T follicular helper cell (primary cell): ENCODE data around the gene PEX16.

ENCODE experiments used
- DNase-seq: peaks from one replicate; pipeline ENCODE4 v3.0.0-alpha.2; 2020; ENCODE audit warnings: low read depth

Gene PEX16

DNA sequence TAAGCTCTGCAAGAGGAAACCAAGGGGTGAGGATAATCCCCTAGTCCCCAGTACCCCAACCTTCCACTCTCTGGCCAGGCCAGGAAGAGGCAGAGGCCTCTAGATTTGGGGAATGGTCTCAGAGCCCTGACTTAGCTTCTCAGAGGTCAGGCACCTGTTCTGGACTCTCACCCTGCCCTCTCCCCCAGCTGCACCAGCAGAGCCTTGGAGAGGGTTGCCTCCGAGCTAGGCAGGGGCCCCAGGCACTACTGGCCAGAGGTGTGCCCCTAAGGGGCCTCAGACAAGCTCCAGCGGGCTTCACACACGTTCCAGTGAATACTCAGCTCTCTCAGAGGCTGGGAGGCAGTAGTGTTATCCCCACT lies 18.6 kb downstream of the PEX16 start:
- DNase-seq = no peak

DNA sequence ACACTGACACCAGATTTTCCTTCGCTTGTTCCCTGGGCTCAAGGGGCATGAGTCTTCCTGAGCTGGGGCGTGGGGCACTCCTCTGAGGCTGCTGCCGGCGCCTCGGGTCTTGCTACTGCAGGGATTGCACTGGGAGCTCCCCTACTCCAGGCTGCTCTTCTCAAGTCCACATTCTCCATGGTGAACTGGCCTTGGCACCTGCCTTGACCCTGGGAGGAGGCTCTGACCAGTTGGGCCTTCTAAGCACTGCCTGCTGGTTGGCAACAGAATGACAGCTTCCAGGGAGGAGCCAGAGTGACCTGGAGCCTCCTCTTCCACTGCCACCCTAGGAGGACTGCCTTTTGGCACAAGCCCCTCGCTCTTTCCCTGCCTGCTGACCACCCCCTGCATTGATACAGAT lies 20.1 kb downstream of the PEX16 start:
- no peak for DNase-seq

DNA sequence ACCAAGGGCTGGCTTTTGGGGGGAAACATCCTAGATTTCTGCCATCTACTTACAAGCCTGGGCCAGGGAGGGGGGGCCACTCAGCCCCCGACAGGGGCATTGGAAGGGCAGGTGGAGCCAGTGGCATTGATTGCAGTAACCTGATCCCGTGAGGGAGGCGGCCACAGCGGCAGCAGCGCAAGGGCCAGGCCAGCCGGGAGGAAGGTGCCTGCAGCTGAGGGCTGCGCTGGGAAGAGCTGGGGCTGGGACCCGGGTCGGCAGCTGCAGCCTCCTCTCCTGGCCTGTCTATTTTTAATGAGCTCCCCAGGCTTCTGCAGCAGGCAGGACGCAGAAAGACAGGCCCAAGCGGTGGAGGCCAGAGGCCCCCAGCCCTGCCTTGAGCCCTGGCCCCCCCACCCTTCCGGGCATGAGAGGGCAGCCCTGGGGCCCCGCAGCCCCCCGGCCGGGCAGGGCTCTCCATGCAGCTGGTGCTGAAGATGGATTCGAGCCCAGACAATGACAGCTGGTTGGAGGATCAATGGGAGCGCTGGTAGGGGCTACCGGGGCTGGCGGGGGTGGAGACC lies 21.2 kb downstream of the PEX16 start:
- no peak for DNase-seq

DNA sequence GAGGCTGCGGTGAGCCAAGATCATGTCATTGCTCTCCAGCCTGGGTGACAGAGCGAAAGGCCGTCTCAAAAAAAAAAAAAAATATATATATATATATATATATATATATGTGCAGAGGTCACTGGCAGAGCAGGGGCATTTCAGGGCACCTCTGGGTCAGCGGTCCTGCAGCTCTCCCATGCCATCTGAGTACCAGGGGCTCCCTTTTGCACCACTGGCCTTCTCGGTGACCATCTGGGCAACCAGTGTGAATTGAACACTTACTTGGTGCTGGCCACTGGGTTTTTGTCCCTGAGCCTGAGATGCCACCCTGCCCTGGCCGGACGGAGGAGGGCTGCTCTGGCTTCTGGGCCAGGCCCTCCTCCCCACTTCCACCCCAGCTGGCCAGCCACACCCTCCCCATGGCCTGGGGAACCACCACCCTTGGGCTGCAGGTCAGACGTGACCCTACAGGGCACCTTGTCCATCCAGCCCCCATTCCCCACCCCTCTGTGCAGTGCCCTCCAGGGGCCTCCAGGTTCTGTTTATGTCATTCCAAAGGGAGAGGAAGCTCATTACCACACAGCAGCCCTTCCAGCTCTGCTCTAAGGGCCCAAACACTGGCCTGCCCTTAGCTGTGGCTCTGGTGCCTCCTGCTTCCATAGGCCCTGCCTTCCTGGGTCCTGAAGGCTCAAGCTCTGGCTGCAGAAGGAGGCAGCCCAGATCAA lies 22.0 kb downstream of the PEX16 start:
- DNase-seq = no peak

DNA sequence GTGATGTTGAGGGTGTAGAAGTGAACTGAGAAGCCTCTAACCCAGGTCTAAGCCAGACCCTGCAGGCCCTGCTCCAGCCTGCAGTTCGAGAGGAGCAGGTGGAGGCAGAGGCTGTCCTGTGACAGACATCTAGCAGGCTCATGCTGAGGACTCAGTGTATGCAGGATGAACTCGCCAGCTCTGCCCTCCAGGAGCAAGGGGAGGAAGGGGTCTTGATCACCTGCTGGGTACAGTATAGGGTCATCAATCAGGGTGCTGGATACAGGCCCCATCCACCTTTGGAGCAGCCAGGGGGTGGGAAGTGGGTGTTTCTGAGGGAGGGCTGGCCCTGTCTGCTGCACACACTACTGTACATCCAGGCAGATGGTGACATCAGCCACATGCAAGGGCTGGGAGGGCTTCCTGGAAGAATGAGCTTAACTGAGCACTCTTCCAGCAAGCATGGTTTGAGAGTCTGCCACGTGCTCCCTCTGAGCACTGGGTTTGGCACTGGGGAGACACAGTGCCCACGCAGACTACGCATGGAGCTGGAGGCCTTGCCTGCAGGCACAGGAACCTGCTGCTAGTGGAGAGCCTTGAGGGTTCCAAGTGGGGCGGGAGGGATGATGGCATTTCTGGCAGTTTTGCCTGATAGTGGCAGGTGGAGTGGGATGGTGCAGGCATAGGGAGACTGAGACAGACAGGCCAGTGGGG lies 23.0 kb downstream of the PEX16 start:
- no peak for DNase-seq

DNA sequence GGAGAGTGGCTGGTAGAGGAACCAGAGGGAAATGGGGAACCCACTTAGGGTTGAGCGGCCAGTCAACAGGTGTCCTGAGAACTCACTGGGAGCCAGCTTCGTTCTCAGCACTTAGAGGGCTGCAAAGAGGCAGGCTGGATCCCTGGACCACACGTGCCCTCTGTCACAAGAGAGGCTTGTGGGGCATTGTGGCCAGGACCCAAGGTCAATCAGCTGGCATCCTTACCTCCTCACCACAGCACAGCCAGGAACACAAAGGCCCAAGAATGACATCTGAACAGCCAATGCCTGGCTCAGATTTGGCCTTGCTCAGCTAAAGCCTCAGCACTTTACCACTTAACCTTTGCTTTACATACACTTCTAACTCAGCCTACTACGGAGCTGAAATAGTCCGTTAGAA lies 24.8 kb downstream of the PEX16 start:
- no peak for DNase-seq

DNA sequence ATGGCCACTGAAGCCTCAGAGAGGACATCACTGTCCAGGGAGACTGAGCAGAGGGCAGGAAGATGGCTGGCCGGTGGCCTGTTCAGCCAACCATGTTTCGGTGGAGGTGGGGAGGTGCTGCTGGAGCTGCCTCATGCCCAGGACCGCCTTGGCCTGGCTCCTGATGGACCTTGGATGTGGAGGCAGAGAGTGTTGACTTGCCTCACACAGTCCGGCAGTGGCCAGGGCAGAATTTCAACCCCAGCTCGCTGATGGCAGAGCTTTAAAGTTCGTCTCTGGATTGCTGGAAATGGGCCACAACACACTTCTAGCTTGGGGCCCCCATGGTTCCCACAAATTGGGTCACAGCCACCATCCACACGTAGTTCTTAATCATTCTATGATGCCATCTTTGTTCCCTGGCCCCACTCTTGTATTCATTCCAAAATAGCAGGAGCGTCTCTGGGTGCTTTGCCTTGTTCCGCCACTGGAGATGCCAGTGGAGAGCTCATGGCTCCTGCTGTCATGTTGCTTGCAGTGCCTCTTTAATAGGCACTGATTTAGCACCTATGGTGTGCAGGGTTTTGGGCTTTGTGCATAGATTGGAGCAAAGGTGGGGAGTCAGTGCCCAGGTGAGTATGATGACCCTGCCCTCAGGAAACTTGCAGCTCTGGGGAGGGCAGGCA lies 26.7 kb downstream of the PEX16 start:
- no peak for DNase-seq

DNA sequence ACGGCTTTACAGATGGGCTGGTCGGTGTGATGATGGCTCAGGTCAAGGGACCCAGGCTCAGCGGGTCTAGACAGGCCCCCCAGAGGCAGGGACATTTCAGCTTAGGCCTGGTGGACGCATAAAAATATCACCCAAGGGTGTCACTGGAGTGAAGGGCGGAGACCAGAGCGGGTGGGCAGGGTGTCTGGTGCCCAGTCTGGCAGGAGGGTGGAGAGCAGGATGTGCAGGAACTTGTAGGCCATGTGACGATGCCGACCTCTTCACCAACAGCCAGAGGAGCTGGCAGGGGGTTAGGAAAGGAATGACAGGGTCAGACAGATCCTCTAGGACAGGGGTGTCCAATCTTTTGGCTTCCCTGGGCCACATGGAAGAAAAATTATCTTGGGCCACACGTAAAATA lies 27.7 kb downstream of the PEX16 start:
- DNase-seq = no peak

DNA sequence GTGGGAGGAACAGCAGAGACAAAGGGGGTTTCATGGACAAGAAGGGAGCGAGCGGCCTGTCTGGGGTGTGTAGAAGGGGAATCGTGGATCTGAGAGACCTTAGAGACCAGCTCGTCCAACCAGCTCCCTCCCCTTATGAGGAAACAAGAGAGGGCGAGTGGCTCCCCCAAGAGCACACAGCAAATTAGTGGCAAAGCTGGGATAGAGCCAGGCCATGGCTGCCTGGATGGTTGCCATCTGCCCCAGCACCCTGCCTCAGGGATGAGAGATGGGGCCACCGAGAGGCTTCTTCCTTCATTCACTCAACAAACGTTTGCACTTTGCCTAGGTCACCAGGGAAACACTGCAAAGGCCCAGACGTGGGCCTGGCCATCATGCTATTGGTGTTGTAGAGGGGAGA lies 28.1 kb downstream of the PEX16 start:
- no peak for DNase-seq

DNA sequence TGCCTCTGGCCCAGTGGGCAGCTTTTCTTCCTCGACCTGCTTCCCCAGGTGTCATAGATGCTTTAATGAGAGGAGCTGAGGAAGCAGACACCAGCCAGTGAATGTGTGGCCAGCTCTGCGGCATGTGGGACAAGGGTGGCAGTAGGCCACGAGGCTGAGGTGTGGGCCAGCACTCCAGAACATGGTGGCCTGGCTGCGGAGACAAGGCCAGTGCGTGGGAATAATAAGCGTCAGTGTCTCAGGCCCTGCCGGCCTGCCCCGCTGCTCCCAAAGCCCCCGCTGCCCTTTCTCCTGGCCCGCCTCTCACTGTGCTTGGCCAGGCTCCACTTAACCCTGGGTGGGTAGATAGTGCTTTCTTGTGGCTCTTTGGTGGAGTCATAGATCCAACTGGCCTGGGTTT lies 30.1 kb downstream of the PEX16 start:
- DNase-seq = no peak

DNA sequence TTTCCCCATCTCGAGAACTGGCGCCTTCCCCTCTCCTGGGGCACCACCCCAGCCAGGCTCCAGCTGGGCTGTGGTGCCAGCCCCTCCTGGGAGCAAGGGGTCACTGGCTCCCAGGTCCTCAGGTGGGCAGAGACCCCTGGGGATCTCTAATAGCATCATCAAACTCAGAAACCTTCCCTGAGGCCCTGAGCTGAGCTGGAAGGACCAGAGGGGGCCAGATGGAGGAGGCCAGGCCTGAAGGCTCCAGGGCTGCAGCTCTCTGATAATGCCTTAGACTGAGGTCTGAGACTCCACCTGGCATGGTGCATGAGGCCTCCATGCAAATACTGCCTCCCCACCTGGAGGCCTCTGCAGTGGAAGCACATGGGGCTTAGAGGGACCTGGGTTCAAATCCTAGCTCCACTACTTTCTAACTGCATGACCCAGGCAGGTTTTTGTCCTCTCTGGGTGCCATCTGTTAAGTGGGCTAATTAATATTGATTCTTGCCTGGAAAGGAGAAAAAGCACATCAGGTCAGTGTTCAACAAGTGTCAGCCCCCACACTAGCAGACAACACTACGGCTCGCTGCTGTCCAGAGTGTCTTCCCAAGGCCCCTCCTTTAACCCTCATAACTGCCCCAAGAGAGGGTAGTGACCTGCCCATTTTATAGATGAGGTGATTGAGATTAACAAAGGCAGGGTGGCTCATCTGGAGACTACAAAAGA lies 30.7 kb downstream of the PEX16 start:
- DNase-seq = no peak

DNA sequence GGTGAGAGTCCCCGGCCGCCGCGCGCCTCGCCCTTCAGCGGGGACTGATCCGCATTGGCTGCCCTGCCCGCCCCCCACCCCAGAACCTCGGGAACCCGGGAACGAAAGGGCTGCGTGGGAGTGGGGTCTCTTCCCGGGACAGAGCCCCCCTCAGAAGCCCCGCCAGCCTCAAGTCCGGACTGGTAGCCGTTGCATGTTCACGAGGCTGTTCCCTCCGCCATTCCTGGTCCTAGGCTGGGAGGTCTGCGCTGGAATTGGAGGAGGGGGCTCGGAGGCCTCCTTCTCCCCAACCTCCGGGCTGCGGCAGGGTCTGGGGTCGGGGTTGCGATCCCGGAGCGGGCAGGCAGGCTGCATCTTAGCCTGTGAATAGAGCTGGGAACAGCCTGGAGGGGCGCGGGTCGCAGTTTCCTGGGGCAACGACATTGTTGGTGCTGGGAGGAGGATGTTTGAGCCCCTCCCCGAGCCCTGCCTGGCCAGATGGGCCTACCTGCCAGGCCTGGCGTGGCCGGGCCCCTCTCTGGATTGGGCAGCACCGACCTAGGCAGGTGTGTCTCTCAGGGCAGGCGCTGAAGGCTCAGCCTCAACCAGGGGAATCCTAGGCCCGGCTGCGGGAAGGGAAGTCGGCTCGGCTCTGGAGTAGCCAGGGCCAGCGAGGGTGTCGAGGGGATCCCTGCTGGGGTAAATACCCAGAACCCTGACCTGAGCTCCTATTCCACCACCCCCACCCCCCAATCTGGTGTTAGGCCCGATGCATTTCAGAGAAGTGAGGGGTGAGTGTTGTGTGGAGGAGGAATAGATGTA lies 31.6 kb downstream of the PEX16 start:
- DNase-seq = no peak

DNA sequence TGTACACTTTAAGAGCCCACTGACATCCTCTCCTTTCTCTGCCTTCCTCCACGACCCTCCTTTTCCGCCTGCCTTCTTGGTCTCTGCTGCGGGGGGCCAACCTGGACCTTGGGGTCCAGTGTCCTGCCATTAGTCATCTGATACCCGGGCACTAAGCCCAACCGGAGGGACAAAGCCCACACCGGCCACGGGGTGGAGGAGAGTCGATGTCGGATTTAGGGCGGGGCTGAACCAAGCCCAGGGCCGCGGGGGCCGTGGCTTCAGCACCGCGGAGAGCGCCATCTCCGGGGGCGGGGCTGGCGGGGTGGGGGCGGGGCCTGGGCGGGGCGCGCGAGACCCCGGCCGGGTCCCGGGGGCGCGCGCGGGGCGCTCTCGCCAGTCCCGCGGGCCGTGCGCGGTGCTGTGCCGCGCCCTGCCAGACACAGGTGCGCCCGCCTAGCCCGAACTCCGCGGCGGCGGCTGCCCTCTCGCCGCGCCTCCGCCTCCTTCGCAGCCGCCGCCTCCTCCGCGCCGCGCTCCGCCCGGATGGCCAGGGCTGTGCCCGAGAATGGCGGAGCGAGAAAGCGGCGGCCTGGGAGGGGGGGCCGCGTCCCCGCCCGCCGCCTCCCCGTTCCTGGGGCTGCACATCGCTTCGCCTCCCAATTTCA lies 32.3 kb downstream of the PEX16 start, which contains the start of gene MAPK8IP1:
Gene MAPK8IP1, plus strand, starts transcription at position 378 of the 647 bp plus-strand sequence. Its CDS starts 170 bp downstream, at position 548.
- DNase-seq = peak; percentile 39

DNA sequence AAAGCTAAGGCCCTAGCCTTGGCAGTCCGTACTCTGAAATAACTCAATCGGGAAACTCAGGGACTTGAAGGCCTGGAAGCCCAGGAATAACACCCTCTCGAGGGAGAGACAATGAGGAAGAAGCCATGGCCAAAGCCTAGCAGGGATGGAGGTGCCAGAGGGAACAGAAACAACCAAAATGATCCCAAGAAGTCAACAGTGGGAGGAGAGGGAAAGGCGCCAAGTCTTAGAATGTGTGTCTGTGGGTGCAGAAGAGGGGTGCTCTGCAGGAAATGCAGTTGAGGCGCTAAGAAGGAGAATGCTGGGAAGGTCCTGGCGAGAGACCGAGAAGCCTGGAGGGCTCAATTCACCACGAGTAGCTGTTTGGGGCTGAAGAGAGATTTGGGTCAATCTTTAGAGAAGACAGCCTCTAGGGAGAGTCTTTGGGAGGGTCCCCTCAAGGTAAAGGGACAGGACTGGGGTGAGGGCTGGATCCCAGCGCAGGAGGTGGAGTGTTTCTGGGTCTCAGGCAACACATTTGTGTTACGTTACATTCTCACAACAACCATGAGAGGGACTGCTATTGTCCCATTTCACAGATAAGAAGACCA lies 33.0 kb downstream of the PEX16 start:
- DNase-seq = no peak

DNA sequence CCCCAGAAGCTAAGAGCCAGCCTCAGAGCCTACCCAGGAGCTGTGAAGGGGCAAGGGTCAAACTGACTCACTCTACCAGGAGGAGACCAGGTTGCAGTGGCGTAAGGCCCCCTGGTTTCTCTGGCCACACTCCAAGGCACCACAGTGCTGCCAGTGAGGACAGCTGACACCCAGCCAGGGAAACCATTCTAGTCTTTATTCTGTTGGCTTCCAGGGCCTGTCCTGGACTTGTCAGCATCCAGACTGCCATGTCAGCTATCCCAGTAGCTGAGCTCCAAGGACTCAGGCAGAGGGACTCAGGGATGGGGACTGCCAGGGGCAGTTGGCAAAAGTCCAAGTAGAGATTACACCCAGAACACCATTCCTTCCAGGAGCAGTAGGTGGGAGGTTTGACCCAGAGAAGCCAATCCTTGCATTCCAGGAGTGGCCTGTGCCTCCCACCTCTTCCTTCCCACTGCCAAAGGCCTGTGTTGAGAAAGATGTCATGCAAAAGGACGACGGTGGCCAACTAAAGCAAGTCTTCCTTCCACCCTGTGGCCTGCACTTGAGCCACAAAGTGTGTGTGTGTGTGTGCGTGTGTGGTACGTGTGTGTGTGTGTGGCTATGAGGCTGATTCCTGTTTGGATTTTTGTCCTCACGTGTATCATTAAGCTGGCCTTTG lies 35.8 kb downstream of the PEX16 start:
- no peak for DNase-seq

DNA sequence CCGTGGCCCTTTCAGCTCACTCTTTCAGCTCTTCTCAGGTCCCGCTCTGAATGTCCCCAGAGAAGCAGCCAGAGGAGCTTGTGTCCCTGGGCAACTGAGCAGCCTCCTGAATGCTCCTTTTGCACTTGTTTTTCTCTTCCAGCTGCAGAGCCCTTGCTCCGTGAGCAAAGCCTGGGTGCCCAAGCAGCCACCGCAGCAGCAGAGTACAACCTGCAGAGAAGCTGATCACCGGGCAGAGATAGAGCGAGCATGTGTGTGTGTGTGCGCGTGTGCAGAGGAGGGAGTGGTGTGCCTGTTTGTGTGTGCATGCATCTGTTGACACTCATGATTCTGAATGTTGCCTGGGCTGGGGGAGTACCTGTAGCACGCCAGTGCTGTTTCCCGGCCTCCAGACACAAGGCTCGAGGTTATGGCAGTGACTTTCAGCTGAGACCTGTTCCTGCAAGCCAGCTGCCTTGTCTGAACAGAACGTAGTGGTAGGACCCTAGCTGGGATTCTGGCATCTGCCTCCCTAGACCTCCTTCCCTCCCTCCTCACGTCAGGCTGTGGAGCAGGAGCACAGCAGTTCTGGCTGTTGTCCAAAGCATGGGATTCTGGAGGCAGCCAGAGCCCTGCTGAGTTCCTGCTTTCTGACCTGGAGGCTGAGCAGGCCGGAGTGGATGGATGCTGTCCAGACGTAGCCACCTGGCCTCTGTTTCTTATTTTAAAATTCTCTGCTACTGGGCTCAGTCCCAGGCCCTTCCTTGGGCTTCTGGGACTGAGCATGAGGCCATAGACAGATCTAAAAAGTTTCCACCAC lies 36.7 kb downstream of the PEX16 start:
- no peak for DNase-seq

DNA sequence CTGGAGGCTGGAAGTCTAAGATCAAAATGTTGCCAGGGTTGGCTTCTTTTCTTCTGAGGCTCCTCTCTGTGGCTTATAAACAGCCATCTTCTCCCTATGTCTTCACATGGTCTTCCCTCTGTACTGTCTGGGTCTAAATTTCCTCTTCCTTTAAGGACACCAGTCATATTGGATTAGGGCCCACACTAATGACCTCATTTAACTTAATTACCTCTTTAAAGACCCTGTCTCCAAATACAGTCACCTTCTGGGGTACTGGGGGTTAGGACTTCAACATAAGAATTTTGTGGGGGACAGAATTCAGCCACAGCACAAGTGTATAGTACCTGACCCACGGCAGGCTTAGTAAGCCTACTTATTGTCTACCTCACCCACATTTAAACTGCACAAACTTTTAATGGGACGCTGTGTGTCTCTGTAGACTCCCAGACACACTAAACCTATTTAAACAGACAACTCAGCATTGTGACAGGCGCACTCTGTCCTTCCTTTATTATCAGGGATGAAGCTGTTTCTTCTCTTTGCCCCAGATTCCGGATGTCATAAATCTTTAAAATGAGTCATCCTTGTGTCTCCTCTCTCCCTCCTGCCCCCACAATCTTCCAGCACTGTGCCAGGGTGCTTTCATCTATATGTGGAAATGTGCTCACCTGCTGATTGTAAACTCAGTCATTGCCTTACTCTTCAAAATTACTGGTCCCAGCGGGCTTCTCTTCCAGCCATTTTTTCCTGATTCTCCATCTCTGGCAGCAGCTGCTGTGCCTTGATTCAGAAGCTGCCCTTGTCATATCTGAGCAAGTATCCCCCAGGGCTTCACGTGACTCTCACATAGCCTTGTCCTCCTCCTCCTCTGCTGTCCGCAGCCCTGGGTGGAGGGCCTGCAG lies 37.6 kb downstream of the PEX16 start:
- DNase-seq = no peak

DNA sequence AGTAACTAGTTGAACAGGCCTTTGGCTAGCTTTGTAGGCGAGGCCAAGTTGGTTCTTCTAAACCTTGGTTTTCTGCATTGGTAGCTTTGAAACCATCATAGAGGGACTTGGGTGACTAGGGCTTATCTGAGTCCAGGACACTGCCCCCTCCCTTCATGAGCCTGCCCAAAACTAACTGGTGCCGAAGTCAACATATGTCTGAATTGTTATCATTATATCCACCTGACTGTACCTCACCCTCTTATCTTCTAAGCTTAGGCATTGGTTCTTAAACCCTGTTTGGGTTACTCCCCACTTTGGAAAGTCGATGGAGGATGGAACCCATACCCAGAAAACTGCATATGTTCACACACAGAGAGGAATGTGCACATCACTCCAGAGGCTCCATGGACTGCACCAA lies 39.8 kb downstream of the PEX16 start:
- DNase-seq = no peak
